ENCODE data around the gene BBLN.

Gene BBLN

DNA sequence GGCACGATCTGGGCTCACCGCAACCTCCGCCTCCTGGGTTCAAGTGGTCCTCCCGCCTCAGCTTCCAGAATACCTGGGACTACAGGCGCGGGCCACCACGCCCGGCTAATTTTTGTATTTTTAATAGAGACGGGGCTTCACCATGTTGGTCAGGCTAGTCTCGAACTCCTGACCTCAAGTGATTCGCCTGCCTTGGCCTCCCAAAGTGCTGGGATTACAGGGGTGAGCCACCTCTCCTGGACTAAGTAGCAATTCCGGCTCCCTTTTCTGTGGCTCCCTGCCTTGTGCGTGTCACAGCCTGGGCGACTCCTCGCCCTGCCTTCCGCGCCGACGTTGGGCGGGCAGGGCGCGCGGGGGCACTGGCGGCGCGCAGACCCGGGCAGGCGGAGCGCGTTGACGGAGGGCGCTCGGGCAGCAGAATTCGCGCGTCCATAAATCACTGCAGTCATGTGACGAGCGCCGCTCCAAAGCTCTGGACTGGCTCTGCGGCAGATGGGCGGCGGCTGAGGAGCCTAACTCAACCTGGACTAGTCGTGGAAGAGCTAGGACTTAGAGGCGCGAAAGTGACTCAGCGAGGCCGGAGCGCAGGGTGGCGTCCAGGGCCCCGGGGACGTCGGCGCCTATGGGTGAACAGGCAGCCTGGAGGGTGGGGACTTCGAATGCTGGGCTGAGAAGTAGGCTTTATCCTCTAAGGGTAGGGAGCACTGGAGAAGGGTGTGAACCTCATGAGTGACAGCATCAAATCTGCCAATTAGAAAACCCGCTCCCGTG, 32.7 kb downstream of the BBLN start:
- no peak for DNase-seq

DNA sequence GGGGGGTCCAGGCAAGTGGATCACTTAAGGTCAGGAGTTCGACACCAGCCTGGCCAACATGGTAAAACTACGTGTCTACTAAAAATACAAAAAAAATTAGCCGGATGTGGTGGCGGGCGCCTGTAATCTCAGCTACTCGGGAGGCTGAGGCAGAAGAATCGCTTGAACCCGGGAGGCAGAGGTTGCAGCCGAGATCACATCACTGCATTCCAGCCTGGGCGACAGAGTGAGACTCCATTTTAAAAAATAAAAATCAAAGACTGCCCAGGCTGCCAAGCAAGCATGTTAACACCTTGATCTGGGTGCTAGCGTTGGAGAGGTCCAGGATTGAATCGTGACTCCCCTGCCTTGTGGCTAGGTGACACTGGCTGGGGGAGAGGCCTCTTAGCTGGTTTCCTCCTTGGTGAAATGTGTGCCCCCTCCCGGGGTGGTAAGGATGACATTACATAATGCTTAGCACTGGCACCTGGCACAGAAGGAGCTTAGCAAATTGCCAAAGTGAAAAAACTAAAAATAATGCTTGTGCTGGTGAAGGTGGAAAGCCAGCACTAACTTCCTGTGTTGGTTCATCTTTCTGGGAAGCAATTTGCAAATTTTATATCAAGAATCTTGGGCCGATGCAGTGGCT, 33.5 kb downstream of the BBLN start:
- no peak for DNase-seq

GRCh38 chr9:128201441-128202369, 41.6 kb downstream of the BBLN start:
- DNase-seq: no peak

DNA sequence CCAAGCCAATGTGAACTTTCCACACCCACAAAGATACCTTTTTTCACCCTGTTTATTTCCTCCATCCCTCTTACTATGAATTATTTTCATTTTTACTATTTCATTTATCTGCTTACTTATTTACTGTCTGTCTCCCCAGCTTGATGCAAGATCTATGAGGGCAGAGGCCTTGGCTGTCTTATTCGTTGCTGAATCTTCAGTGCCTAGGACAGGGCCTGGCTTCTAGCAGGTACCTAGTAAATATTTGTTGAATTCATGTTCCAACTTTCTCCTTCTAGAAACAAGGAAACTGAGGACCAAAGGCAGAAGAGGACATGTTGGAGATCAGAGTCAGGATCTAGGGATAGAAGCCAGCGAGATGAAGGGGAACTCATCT, 42.6 kb downstream of the BBLN start:
- DNase-seq: no peak

DNA sequence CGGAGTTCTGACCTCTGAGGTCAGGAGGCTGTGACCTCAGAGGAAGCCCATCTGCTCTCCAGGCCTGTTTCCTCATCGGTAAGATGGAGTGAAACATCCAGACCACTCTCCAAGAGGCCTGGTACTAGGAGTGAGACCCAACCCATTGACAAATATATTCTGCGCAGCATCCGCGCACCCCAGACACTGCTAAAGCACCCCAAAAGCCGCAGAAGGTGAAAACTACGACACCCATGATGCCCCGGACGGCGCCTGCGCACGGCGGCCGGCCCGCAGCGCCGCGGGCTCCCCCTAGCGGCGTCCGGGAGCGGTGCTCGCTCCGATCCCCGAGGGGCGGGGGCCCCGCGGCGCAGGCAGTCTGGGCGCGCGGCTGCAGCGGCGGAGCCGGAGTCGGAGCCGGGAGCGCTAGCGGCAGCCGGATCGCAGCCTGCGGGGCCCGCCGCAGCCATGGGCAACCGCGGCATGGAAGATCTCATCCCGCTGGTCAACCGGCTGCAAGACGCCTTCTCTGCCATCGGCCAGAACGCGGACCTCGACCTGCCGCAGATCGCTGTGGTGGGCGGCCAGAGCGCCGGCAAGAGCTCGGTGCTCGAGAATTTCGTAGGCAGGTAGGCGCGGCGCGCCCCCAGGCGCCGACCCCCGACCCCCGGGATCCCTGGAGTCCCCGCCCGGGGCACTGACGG, 43.1 kb downstream of the BBLN start, which contains the start of gene DNM1:
Gene DNM1 (plus strand): TSS at position 356 of the 683 bp plus-strand sequence. CDS start 92 bp downstream, at position 448.
- peak; percentile 86 for DNase-seq

DNA sequence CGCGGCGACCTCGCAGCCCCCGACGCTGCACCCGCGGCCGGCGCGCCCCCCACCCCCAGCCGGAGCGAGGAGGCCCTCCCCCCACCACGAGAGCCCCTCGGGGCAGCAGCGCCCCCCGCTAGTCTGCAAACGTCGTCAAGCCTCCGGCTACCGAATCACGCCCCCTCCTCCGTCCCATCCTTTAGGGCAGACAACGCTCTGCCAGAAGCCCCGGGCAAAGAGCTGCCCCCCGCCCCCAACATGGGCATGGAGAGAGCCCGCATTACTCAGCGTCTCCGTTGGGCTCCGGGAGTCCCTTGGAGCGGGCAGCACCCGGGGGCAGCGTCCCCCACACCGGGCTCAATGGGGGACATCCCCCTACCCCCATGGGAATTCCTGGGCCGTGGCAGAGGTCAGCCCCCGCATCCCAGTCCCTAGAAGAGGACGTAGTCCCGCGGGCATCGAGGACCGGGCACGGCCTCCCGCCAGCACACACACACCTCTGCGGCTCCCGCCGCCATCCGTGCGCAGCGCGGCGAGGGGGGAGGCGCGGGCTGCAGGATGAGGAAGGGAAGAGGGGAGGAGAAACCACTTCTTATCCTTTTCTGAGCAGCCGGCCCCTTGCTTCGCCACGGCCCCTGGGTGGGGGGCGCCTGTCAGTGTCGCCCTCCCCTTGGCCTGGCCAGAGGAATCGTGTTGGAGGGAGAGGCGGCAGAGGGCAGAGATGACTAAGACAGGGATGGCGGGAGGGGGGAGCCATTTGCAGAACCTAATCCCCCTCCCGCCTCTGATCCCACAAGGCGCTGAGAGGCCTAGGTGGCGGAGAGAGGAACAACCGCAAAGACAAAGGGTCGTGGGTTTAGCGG, 43.9 kb downstream of the BBLN start:
- DNase-seq: peak; percentile 75

GRCh38 chr9:128204858-128205257, 44.8 kb downstream of the BBLN start:
- DNase-seq: no peak

- no peak for DNase-seq
These were observed 45.4 kb downstream of the BBLN start for GRCh38 chr9:128205296-128205944.

DNA sequence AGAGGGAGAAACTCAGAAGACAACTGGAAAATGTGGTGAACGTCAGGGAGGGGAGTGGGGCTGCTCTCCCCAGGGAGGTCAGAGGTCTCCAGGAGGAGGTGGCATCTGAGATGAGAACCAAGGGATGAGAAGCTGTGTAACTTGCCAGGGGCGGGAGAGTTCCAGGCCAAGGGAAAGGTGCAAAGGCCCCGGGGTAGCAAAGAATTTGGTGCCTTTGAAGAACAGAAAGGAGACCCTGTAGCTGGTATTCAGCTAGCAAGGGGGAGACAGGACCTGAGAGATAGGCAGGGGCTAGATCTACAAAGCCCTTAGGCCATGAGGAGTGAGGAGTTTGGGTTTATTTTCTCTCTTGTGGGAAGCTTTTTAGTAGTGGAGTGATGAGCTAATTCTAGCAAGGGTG, 46.4 kb downstream of the BBLN start:
- DNase-seq: no peak

GRCh38 chr9:128206916-128207910, 47.1 kb downstream of the BBLN start:
- DNase-seq: no peak

GRCh38 chr9:128208386-128208785, 48.3 kb downstream of the BBLN start:
- no peak for DNase-seq

GRCh38 chr9:128208946-128209669, 49.0 kb downstream of the BBLN start:
- DNase-seq: no peak

DNA sequence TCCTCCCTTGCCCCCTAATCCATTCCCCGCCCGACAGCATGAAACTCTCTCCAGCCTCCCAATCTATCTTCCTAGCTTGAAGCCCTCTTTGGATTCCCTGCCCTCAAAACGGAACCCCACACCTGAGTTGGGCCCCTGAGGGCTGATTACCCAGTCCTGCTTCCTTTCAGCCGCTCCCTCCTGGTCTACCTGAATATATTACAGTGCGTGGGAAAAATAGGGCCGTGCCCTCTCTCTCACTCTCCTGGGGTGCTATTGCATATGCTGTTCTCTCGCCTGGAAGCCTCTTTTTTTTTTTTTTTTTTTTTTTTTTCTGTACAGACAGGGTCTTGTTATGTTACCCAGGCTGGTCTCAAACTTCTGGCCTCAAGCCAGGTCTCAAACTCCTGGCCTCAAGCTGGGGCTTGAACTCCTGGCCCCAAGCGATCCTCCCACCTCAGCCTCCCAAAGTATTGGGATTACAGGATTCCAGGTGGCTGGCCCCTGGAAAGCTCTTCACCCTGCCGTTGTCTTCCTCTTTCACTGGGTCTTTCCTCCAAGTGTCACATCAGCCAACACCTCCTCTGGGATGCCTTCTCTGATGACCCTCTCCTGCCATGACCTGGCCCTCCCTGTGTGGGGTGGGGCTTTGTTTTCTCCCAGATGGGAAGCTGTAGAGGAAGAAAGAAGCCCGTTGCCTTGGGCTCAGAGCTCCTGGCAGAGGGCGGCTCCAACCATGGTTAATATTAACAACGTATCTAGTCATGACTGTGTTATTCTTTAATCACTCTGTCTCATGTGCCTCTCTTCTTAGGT, 51.3 kb downstream of the BBLN start:
- no peak for DNase-seq

DNA sequence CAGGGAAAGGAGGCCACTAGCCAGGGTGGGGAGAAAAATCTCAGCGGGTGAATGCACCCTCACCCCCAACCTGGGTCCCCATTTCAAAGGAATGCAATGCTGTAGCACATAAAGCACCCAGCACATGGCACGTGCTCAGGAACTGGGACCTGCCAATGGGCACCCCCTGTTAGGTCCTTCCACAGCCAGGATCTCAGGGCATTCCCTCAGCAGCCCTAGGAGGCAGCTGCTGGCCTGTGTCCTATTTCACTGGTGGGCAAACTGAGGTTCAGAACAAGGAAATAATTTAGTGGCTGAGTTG, 51.9 kb downstream of the BBLN start:
- DNase-seq: no peak
